ENCODE measurements around the gene C2CD4D. TPM values are rescaled to one million over a fixed set of nuclear protein-coding genes. Genes with fewer than 3 reads are reported as not detected.

C2CD4D gene
- total RNA-seq, 1 experiment from 2014 or later, result not detected

DNA sequence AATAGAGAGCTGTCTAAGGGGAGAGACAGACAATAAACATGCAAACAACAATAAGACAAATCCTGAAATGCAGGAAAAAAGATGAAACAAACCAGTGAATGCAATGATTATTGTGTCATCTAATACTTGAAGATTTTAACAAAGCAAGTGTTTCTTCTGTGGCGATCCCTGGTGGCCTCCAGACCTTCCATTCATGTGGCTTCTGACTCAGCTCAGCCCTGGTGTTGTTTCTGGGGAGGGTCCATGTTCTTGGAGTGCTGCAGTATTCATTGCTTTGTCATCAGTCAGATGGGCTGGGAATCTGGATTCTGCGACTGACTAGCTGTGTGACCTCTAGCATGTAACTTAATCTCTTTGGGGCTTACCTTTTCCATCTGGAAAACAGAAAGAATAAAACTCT lies 1.5 kb upstream of the C2CD4D start:
- intact Hi-C loops (cut with micrococcal nuclease; ENCODE audit: unreplicated experiment), result no loop called here

DNA sequence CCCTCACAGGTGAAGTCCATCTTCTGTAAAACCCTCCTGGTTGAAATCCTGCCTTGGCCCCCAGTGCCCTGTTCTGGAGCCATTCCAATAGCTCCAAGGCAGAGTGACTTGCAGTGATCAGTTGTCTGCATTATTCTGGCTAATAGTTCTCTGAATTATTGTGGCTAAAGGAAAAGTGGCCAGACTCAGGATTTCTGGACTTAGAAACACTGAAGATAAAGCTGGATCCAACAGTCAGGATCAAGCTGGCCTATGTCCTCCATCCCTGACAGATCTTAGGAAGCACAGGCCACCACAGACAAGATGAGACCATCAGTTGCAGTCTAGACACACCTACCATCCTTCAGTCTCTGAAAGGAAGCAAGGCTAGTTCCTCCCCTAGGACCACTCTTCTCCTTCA lies 801 bp upstream of the C2CD4D start:
- H3K27ac ChIP-seq (ENCODE audit: low read depth, low read length, poor library complexity, severe bottlenecking), result no peak overlapping the region
- H3K4me3 ChIP-seq (ENCODE audit: low read depth, low read length, poor library complexity, severe bottlenecking), result no peak overlapping the region
- ChIA-PET POLR2A (ENCODE audit: low non-redundant PET) (no interaction called here), CTCF (no interaction called here)
- H3K27me3 ChIP-seq (replicated peaks; ENCODE audit: insufficient read depth, low read depth, low read length, poor library complexity), result peaks cover 58% of the 10 kb centered on the region
- peaks cover 10% of the 10 kb centered on the region for H3K4me1 ChIP-seq (ENCODE audit: insufficient read depth, low read length, poor library complexity, severe bottlenecking)
- BruUV-seq (replicated peaks), result no TSS peak
- H3K9me3 ChIP-seq (ENCODE audit: low read depth, low read length, poor library complexity, severe bottlenecking), result no peaks in the 10 kb centered on the region
- H3K36me3 ChIP-seq (ENCODE audit: insufficient read depth, low read length, poor library complexity, severe bottlenecking), result no peaks in the 10 kb centered on the region
- no peak for DNase-seq (ENCODE audit: low spot score)
- intact Hi-C loops (cut with micrococcal nuclease; ENCODE audit: unreplicated experiment), result no loop called here
- no peak for TF ChIP-seq EZH2 (IDR thresholded peaks at IDR 0.05; ENCODE audit: borderline replicate concordance, low read depth, low read length, poor library complexity, severe bottlenecking)
- TF ChIP-seq, protein P1, sequence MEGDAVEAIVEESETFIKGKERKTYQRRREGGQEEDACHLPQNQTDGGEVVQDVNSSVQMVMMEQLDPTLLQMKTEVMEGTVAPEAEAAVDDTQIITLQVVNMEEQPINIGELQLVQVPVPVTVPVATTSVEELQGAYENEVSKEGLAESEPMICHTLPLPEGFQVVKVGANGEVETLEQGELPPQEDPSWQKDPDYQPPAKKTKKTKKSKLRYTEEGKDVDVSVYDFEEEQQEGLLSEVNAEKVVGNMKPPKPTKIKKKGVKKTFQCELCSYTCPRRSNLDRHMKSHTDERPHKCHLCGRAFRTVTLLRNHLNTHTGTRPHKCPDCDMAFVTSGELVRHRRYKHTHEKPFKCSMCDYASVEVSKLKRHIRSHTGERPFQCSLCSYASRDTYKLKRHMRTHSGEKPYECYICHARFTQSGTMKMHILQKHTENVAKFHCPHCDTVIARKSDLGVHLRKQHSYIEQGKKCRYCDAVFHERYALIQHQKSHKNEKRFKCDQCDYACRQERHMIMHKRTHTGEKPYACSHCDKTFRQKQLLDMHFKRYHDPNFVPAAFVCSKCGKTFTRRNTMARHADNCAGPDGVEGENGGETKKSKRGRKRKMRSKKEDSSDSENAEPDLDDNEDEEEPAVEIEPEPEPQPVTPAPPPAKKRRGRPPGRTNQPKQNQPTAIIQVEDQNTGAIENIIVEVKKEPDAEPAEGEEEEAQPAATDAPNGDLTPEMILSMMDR (conservative IDR thresholded peaks at IDR 0.05; ENCODE audit: low read depth, low read length), result no peak

More for the DNA sequence above, 1.5 kb upstream of the C2CD4D start:
- ChIA-PET CTCF (no interaction called here), POLR2A (ENCODE audit: low non-redundant PET) (no interaction called here)
- Histone ChIP-seq H3K27me3 (replicated peaks; ENCODE audit: insufficient read depth, low read depth, low read length, poor library complexity) (peaks cover 61% of the 10 kb centered on the region), H3K4me3 (ENCODE audit: low read depth, low read length, poor library complexity, severe bottlenecking) (no peak overlapping the region), H3K9me3 (ENCODE audit: low read depth, low read length, poor library complexity, severe bottlenecking) (no peaks in the 10 kb centered on the region), H3K4me1 (ENCODE audit: insufficient read depth, low read length, poor library complexity, severe bottlenecking) (peaks cover 10% of the 10 kb centered on the region), H3K36me3 (ENCODE audit: insufficient read depth, low read length, poor library complexity, severe bottlenecking) (no peaks in the 10 kb centered on the region), H3K27ac (ENCODE audit: low read depth, low read length, poor library complexity, severe bottlenecking) (no peak overlapping the region)
- no peak for DNase-seq (ENCODE audit: low spot score)
- BruUV-seq (replicated peaks), result no TSS peak
- no peak for TF ChIP-seq EZH2 (IDR thresholded peaks at IDR 0.05; ENCODE audit: borderline replicate concordance, low read depth, low read length, poor library complexity, severe bottlenecking)
- TF ChIP-seq, protein P1 (conservative IDR thresholded peaks at IDR 0.05; ENCODE audit: low read depth, low read length), result no peak

DNA sequence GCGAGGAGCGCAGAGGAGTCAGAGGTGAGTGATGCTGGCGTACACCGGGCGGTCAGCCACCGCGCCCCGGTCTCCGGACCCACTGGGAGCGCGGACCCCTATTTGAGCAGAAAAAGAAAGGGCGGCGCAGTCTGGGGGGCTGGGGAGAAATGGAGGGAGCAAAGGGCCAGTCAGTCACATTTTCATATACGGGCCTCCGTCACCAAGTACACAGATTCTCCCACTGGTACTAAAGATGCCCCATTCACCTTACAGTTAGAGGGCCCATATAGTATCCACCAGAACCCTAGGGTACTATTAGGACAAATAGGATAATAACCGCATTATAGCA lies 573 bp downstream of the C2CD4D start:
- TF ChIP-seq EZH2 (IDR thresholded peaks at IDR 0.05; ENCODE audit: borderline replicate concordance, low read depth, low read length, poor library complexity, severe bottlenecking), result no peak
- TF ChIP-seq, protein P1 (conservative IDR thresholded peaks at IDR 0.05; ENCODE audit: low read depth, low read length), result no peak
- POLR2A ChIA-PET (ENCODE audit: low non-redundant PET), result no interaction called here
- H3K27me3 ChIP-seq (replicated peaks; ENCODE audit: insufficient read depth, low read depth, low read length, poor library complexity), result peaks cover 47% of the 10 kb centered on the region
- no peaks in the 10 kb centered on the region for H3K9me3 ChIP-seq (ENCODE audit: low read depth, low read length, poor library complexity, severe bottlenecking)
- CTCF ChIA-PET, result no interaction called here
- peak overlapping the region; percentile 40 for H3K4me3 ChIP-seq (ENCODE audit: low read depth, low read length, poor library complexity, severe bottlenecking)
- intact Hi-C loops (cut with micrococcal nuclease; ENCODE audit: unreplicated experiment), result loop anchor here (5.0 kb wide), 1 partner anchor 307 kb away; no protein-coding TSS in a partner anchor
- no peaks in the 10 kb centered on the region for H3K36me3 ChIP-seq (ENCODE audit: insufficient read depth, low read length, poor library complexity, severe bottlenecking)
- no TSS peak for BruUV-seq (replicated peaks)
- H3K27ac ChIP-seq (ENCODE audit: low read depth, low read length, poor library complexity, severe bottlenecking), result no peak overlapping the region
- DNase-seq (ENCODE audit: low spot score), result no peak
- H3K4me1 ChIP-seq (ENCODE audit: insufficient read depth, low read length, poor library complexity, severe bottlenecking), result peaks cover 10% of the 10 kb centered on the region
